Activated gamma-delta T cell treated with Interleukin-2 at 50 U/mL for 16 hours (primary cell): ENCODE measurements around the gene KCNH2.
A peak's percentile ranks its signal among the peaks of the same experiment; 100 is the strongest.

ENCODE experiments used
- DNase-seq: peaks from one replicate; pipeline ENCODE4 v3.0.0-alpha.2; 2020

The KCNH2 gene

GRCh38 chr7:150974468-150975391, 3.4 kb downstream of the KCNH2 start:
- peak; percentile 77 for DNase-seq

DNA sequence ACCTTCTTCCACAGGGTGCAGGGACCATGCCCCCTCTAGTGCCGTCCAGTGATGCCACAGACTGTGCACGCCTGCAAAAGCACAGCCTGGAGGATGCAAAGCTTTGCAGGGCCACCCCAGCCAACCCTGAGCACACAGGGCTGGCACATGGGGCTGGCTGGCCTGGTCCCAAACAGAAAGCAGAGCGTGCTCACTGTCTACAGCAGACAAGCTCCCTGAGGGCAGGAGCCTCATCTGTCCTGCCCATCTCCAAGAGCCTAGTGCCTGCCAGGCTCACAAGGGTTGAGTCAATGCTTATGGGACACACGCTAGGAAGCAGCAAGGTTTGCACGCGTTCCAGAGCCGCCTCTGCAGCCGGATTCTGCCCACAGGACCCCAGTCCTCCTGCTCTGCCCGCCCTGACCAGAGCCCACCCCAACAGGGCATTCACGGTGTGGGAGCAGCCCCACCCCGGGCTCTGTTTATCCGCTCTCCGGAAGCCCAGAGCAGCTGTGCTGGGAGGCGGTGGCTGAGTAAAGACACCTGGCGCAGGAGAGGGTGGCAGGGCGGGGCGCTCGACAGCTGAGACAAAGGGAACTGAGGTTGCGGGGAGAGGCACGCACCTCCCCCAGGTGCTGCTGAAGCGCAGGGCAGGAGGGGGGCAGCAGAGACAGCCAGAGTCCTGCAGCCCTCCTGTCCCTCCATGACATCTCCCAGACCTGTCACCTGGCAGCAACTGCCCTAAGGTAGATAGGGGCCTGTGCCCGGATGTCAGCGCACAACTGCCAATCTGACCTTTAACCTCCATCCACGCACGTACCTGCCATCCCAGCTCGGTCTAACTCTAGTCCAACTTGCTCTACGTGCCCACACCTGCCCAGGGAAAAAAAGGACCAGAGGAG, 4.3 kb downstream of the KCNH2 start:
- DNase-seq, result no peak

GRCh38 chr7:150972741-150973140, 5.4 kb downstream of the KCNH2 start:
- no peak for DNase-seq

GRCh38 chr7:150972023-150972468, 6.1 kb downstream of the KCNH2 start:
- no peak for DNase-seq

- no peak for DNase-seq
Measured at GRCh38 chr7:150971242-150972022, 6.7 kb downstream of the KCNH2 start.

- DNase-seq, result no peak
Measured at GRCh38 chr7:150970424-150970823, 7.7 kb downstream of the KCNH2 start.

DNA sequence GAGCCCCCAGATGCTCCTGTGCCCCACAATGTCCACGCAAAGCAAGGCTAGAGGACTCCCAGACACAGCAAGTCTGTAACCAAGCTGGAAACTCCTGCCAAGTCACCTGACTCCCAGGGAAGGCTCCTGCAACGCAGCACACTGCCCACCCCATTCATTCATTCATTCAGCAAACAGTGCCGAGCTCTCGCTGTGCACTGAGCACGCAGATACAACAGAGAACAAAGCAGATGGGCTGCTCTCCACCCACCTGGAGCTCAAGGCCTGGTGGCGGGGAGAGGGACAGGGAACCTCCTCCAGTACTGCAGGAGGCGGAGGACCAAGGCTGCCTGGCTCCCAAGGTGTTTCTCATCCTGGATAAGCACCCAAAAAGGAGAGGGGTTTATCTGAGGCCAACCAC, 8.6 kb downstream of the KCNH2 start:
- no peak for DNase-seq

GRCh38 chr7:150968734-150969372, 9.3 kb downstream of the KCNH2 start:
- no peak for DNase-seq

DNA sequence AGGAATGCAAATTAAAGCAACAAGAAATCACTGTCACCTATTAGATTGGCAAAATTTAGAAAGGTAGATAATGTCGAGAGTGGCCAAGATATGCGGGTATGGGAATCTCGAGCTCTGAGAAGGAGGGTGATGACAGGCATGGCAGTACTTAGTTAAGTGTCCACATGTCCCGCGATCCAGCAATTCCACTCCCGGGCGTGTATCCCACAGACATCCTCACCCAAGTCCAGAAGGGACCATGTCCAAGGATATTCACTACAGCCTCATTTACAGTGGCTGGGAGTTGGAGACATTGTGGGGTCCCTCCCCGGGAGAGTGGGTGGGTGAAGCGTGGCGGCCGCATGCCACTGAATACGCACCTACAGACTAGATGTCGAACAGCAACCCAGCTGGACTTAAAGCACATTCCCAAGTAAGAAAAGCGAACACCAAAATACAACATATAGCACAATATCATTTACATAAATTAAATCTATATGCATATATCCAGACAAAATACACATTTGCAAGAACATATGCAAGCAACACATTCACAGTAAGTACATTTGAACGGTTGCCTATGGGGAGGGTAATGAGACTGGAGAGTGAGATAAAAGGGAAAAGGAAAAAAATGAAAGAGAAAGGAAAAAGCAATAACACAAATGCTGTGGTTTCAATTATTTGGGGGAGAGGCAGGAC, 9.9 kb downstream of the KCNH2 start:
- no peak for DNase-seq

- DNase-seq, result no peak
Measured at GRCh38 chr7:150967349-150967748, 10.8 kb downstream of the KCNH2 start.

DNA sequence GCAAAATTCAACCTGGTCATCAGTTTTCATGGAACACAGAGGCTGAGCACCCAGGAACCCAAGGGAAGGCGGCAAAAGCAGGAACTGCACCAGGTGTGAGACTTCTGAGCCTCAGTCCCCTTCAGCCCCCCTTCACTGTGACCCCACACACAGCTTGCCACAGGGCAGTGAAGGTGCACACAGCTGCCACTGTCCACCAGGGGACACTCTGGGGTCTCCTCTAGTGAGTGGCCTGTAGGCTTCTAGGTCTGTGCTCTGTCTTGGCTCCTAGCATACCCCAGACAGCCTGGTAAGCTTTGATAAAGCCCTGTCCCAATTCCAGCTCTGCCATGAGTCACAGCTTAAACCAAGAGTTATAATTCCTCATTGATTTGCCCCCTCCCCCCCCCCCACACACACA, 12.1 kb downstream of the KCNH2 start:
- no peak for DNase-seq

DNA sequence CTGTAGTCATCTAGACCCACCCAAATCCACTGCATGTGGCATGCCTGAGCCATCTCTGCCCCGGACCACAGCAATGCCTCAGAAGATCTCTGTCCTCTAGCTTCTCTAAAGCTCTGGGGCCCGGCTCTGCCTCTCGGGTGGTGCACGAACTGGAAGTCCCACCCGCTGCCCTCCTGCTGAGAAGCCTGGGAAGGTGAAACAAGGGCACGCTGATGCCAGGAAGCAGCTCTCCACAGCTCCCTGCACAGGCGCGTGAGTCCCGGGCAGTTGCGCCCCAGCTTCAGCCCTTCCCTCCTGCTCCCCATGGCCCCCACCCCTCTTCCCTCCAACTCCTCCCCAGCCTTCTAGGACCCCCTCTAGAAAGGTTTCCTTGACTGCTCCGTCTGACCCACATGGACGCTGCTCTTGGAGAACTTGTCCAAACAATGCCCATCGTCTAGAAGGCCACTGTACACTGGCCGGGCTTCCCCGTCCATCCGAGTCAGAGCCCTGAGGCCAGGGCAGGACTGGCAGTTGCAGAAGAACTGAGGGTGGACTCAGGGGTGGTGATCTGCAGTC, 12.8 kb downstream of the KCNH2 start:
- no peak for DNase-seq

- DNase-seq, result no peak
Measured at GRCh38 chr7:150964593-150965111, 13.5 kb downstream of the KCNH2 start.

DNA sequence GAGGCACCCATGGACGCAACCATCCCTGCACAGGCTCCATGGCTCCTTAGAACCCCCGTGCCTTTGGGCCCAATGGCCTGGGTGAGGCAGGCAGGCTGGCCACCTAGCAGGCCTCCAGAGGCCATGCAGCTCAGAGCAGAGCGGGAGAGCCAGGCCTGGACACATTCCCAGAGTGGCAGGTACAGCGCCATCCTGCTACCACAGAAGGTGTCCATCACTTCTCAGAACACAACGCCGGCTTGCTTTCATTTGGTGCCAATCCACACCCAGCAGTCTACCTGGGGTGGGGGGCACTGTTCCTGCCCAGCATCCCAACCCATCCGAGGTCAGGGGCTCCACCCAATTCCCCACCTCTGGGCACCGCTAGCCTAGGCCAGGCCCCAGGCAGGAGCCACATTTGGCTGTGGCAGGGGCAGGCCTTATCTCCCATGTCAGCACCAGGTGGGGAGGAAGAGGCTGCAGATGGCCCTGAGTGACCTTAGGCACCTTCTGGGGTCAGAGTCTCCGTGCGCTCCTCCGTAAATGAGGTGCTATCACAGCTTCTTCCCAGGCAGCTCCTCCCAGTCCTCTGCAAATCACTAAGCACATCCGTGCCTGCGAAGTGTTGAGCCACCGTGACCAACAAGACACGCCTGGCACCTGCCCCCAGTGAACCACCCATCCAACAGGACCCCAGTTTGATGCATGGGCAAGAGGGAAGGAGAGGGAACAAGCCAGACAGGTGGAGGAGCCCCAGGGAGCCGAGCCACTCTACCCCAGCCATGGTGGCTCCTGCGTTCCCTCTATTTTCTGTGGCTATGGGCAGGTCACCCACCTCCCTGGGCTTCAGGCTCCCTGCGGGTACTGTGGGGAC, 14.2 kb downstream of the KCNH2 start:
- no peak for DNase-seq

GRCh38 chr7:150962553-150963399, 15.3 kb downstream of the KCNH2 start:
- peak; percentile 54 for DNase-seq

DNA sequence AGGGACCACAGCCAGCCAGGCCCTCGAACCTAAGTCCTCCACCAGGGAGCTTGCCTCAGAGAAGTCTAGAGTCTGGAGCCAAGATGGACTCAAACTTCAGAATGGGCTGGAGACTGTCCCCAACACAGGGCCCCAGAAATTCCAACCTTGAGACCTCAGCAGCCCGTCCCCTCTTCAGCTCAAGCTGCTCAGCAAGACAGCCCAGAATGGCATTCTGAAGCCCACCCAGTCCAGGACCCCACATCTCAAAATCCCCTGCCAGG, 15.9 kb downstream of the KCNH2 start:
- DNase-seq, result no peak

- no peak for DNase-seq
Measured at GRCh38 chr7:150961510-150962289, 16.4 kb downstream of the KCNH2 start.
